Gastroesophageal sphincter (tissue), 3 donors: Measurements from ENCODE around the gene RERE.
A peak's percentile ranks its signal among the peaks of the same experiment; 100 is the strongest.

Source experiments
- EP300 ChIP-seq: sonication (generic); formaldehyde crosslinking; IDR thresholded peaks from one replicate; pipeline ENCODE4 v1.6.1; 2017; ENCODE audit warnings: antibody characterized with exemption, mild to moderate bottlenecking
- POLR2A ChIP-seq, 2 donors: fragments of 450-650 bp; IDR thresholded peaks; one replicate each; pipeline ENCODE4 v1.6.1; 2017; ENCODE audit warnings: antibody characterized with exemption in 2 of 2, mild to moderate bottlenecking in 2 of 2, moderate library complexity in 1 of 2
- POLR2AphosphoS5 ChIP-seq: sonication (generic); formaldehyde crosslinking; IDR thresholded peaks from one replicate; pipeline ENCODE4 v1.6.1; 2017; ENCODE audit warnings: antibody characterized with exemption
- TF ChIP-seq, protein P1 (sequence below), 4 experiments: fragments of 200-600 bp in 2 of 4; fragments of 450-650 bp in 2 of 4; sonication (generic) in 1 of 4; IDR thresholded peaks; one replicate each; pipeline ENCODE4 v1.5.1; 2017 to 2019; ENCODE audit warnings: antibody characterized with exemption in 4 of 4, mild to moderate bottlenecking in 2 of 4, moderate library complexity in 2 of 4

DNA sequence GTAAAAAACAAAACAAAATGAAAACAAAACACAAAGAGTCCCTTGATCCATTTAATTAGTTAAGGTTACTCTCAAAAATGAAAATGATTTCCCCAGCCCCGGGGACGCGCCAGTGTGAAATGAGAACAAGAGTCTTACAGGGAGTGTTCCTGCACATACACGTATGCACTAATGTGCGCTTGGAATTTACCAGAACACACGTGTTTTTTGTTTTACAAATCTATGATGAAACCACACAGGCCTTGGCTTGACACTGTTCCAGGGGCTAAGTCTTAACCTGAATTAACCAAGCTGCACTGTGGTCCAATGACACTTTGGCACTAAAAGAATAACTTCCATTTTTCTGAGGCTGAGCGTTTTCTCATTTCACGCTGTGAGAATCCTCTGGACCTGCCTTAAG lies 435.8 kb downstream of the RERE start:
- TF ChIP-seq, protein P1, sequence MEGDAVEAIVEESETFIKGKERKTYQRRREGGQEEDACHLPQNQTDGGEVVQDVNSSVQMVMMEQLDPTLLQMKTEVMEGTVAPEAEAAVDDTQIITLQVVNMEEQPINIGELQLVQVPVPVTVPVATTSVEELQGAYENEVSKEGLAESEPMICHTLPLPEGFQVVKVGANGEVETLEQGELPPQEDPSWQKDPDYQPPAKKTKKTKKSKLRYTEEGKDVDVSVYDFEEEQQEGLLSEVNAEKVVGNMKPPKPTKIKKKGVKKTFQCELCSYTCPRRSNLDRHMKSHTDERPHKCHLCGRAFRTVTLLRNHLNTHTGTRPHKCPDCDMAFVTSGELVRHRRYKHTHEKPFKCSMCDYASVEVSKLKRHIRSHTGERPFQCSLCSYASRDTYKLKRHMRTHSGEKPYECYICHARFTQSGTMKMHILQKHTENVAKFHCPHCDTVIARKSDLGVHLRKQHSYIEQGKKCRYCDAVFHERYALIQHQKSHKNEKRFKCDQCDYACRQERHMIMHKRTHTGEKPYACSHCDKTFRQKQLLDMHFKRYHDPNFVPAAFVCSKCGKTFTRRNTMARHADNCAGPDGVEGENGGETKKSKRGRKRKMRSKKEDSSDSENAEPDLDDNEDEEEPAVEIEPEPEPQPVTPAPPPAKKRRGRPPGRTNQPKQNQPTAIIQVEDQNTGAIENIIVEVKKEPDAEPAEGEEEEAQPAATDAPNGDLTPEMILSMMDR (IDR thresholded peaks at IDR 0.05): no peak
- TF ChIP-seq POLR2A (IDR thresholded peaks at IDR 0.05) (no peak), POLR2AphosphoS5 (peak; percentile 74), EP300 (no peak)
